Measurements from ENCODE around the gene OR51I1.

DNA sequence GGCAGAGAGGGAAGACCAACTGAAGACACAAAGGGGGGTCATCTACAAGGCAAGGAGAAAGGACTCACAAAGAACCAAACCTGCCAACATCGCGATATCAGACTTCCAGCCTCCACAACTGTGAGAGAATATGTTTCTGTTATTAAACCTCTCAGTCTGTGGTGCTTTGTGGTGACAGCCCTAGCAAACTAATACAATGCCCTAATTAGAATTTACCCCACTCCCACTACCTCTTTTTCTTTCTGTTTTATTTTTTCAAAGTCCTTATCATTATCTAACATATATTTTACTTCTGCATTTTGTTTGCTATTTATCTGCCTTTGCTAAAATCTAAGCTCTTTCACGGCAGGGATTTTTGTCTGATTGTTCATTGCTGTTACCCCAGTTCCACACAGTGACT is 44.7 kb upstream of the OR51I1 start:
- TF ChIP-seq, protein P1, sequence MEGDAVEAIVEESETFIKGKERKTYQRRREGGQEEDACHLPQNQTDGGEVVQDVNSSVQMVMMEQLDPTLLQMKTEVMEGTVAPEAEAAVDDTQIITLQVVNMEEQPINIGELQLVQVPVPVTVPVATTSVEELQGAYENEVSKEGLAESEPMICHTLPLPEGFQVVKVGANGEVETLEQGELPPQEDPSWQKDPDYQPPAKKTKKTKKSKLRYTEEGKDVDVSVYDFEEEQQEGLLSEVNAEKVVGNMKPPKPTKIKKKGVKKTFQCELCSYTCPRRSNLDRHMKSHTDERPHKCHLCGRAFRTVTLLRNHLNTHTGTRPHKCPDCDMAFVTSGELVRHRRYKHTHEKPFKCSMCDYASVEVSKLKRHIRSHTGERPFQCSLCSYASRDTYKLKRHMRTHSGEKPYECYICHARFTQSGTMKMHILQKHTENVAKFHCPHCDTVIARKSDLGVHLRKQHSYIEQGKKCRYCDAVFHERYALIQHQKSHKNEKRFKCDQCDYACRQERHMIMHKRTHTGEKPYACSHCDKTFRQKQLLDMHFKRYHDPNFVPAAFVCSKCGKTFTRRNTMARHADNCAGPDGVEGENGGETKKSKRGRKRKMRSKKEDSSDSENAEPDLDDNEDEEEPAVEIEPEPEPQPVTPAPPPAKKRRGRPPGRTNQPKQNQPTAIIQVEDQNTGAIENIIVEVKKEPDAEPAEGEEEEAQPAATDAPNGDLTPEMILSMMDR (IDR thresholded peaks at IDR 0.05; ENCODE audit: insufficient read depth, low read length, poor library complexity, severe bottlenecking): no peak
- TF ChIP-seq EZH2phosphoT487 (conservative IDR thresholded peaks at IDR 0.05; ENCODE audit: low read length): no peak
